GM12878 (cell line): ENCODE data around the gene NLRP14. TPM values are rescaled to one million over a fixed set of nuclear protein-coding genes. Genes with fewer than 3 reads are reported as not detected.

Experiments
- ATAC-seq: fragments of 200-7000 bp; cut with Tn5 transposase; 3 replicates; pipeline ENCODE4 v1.9.1; 2020; ENCODE audit warnings: mild to moderate bottlenecking, moderate library complexity
- BruUV-seq: library from RNA; stranded (reverse); fragments of 400-500 nt; replicated peaks from 2 replicates; lab custom pipeline; 2021; lab: Mats Ljungman, UMichigan
- CTCF ChIA-PET: fragments of 300-600 bp; sonication (Branson Sonifier 250); formaldehyde crosslinking; extraction: SDS; loops from one replicate; lab custom pipeline; 2021; ENCODE audit warnings: inconsistent platforms; lab: Yijun Ruan, JAX
- POLR2A ChIA-PET: fragments of 350-600 bp; formaldehyde crosslinking; extraction: SDS; loops from one replicate; lab custom pipeline; 2021; ENCODE audit warnings: inconsistent platforms; lab: Charles Lee
- RAD21 ChIA-PET: fragments of 300-600 bp; sonication (Branson Sonifier 250); formaldehyde crosslinking; loops from one replicate; lab custom pipeline; 2023; ENCODE audit warnings: antibody characterized with exemption; ENCODE audit not compliant: unreplicated experiment; lab: Charles Lee
- SMC1A ChIA-PET: fragments of 300-600 bp; sonication (Branson Sonifier 250); formaldehyde crosslinking; loops from one replicate; lab custom pipeline; 2023; ENCODE audit not compliant: unreplicated experiment, uncharacterized antibody; lab: Charles Lee
- DNase-seq: peaks from one replicate; pipeline ENCODE4 v3.0.0-alpha.2; 2011; ENCODE audit warnings: low read depth, low spot score
- FAIRE-seq: peaks from 3 replicates; lab custom pipeline; 2011; peaks lifted over from hg19 to GRCh38; lab: Jason Lieb, UNC
- H2AFZ ChIP-seq: 2 replicates; pipeline ENCODE4 v1.6.0; 2011; ENCODE audit warnings: low read depth, low read length, control low read depth; ENCODE audit not compliant: control insufficient read depth
- H3K27ac ChIP-seq: 2 replicates; pipeline ENCODE4 v1.5.1; 2011; ENCODE audit warnings: control low read depth; ENCODE audit not compliant: control insufficient read depth, insufficient read depth
- H3K27me3 ChIP-seq, 2 experiments: replicated peaks in 1 of 2; 2 replicates each; pipeline versions ENCODE4 v1.6.0 to v1.6.1; 2011; ENCODE audit warnings: low read length in 1 of 2; ENCODE audit not compliant: control insufficient read depth in 2 of 2, insufficient read depth in 2 of 2
- H3K36me3 ChIP-seq, 2 experiments: 2 replicates each; pipeline ENCODE4 v1.5.1; 2011; ENCODE audit warnings: low read length in 1 of 2; ENCODE audit not compliant: control insufficient read depth in 2 of 2, insufficient read depth in 2 of 2
- H3K4me1 ChIP-seq: 2 replicates; pipeline ENCODE4 v1.6.1; 2011; ENCODE audit warnings: mild to moderate bottlenecking, low read length, moderate library complexity, mixed read lengths; ENCODE audit not compliant: control insufficient read depth, insufficient read depth
- H3K4me2 ChIP-seq: 2 replicates; pipeline ENCODE4 v1.6.0; 2011; ENCODE audit warnings: control low read depth; ENCODE audit not compliant: control insufficient read depth, insufficient read depth
- H3K4me3 ChIP-seq: fragments of 200-600 bp; sonication (generic); 2 replicates; pipeline ENCODE4 v1.5.1; 2016
- H3K79me2 ChIP-seq: 2 replicates; pipeline ENCODE4 v1.6.0; 2011; ENCODE audit warnings: low read length; ENCODE audit not compliant: control insufficient read depth, insufficient read depth
- H3K9ac ChIP-seq: 2 replicates; pipeline ENCODE4 v1.8.0; 2011; ENCODE audit warnings: low read length, control low read depth, mixed read lengths; ENCODE audit not compliant: control insufficient read depth, insufficient read depth
- H3K9me3 ChIP-seq: replicated peaks from 3 replicates; pipeline ENCODE4 v1.5.1; 2011; ENCODE audit warnings: mild to moderate bottlenecking, low read length; ENCODE audit not compliant: control insufficient read depth, insufficient read depth
- H4K20me1 ChIP-seq: 2 replicates; pipeline ENCODE4 v1.6.0; 2011; ENCODE audit not compliant: control insufficient read depth, insufficient read depth
- HDAC6 ChIP-seq: fragments of 200-600 bp; sonication (generic); IDR thresholded peaks from one replicate; pipeline ENCODE4 v1.8.0; 2017; ENCODE audit warnings: antibody characterized with exemption; ENCODE audit not compliant: unreplicated experiment
- LARP7 ChIP-seq: fragments of 450-650 bp; IDR thresholded peaks from 2 replicates; pipeline ENCODE4 v1.6.1; 2017; ENCODE audit warnings: mild to moderate bottlenecking
- MTA2 ChIP-seq: fragments of 450-650 bp; IDR thresholded peaks from 2 replicates; pipeline ENCODE4 v1.6.1; 2016; ENCODE audit warnings: low read depth, mild to moderate bottlenecking, moderate library complexity
- MTA3 ChIP-seq: IDR thresholded peaks from 2 replicates; pipeline ENCODE4 v1.6.1; 2012; ENCODE audit warnings: low read length, inconsistent platforms, borderline replicate concordance
- MYB ChIP-seq: fragments of 150-350 bp; IDR thresholded peaks from 2 replicates; pipeline ENCODE4 v1.6.1; 2014; ENCODE audit warnings: mild to moderate bottlenecking, low read depth, low read length, borderline replicate concordance
- MYC ChIP-seq: IDR thresholded peaks from 2 replicates; pipeline ENCODE4 v1.6.1; 2011; ENCODE audit warnings: mild to moderate bottlenecking, low read length, moderate library complexity, inconsistent platforms; ENCODE audit not compliant: insufficient read depth, insufficient replicate concordance, insufficient read length, severe bottlenecking
- PML ChIP-seq: IDR thresholded peaks from 2 replicates; pipeline ENCODE4 v1.6.1; 2012; ENCODE audit warnings: low read length, inconsistent platforms
- POLR2AphosphoS5 ChIP-seq: IDR thresholded peaks from 2 replicates; pipeline ENCODE4 v1.6.1; 2011; ENCODE audit warnings: mild to moderate bottlenecking, low read length, inconsistent platforms
- SP1 ChIP-seq: IDR thresholded peaks from one replicate; pipeline ENCODE4 v1.6.1; 2011; ENCODE audit warnings: low read depth, low read length
- ZNF217 ChIP-seq: fragments of 450-650 bp; IDR thresholded peaks from 2 replicates; pipeline ENCODE4 v1.6.1; 2017; ENCODE audit warnings: antibody characterized with exemption, mild to moderate bottlenecking
- WGBS: methylation state at CpG from one replicate; pipeline ENCODE4 v1.1.6; 2016; ENCODE audit warnings: low lambda C conversion rate; ENCODE audit not compliant: insufficient replicate concordance, insufficient coverage; ENCODE audit errors: missing lambda C conversion rate; 5-methylcytosine and 5-hydroxymethylcytosine counted together
- in situ Hi-C: fragments of 300-500 bp; cut with MboI; formaldehyde crosslinking; loops from 9 replicates; pipeline ENCODE4 v1.14.3; 2018; ENCODE audit warnings: mixed read lengths
- intact Hi-C: fragments of 100-400 bp; cut with micrococcal nuclease; formaldehyde crosslinking; loops from one replicate; pipeline ENCODE4 v1.14.2; 2022; ENCODE audit not compliant: unreplicated experiment
- polyA plus RNA-seq, 11 experiments: library from polyadenylated mRNA; depleted of rRNA in 4 of 11; unstranded in 6 of 11; stranded (reverse) in 5 of 11; fragments of >200 nt; fragmentation: Nextera tagmentation in 4 of 11; fragmentation: Illumina TruSeq in 1 of 11; extraction: Ambion mirVana in 4 of 11; extraction: Trizol in 1 of 11; gene quantifications; 1 replicate in 1 of 11; 2 replicates in 10 of 11; pipeline versions ENCODE4 v1.2.1 to v1.2.3, GENCODE V29; 2011 to 2016; ENCODE audit warnings: inconsistent platforms in 2 of 11, missing spikeins in 2 of 11, low read depth in 1 of 11
- total RNA-seq, 4 experiments: library from RNA; depleted of rRNA in 3 of 4; stranded (reverse); fragments of >200 nt in 3 of 4; fragmentation: Illumina TruSeq in 1 of 4; extraction: Trizol in 1 of 4; gene quantifications; 2 replicates each; pipeline versions ENCODE4 v1.2.1 to v1.2.3, GENCODE V29; 2013 to 2021
- TF ChIP-seq, protein P1 (sequence below): fragments of 450-650 bp; IDR thresholded peaks from 2 replicates; pipeline ENCODE4 v1.6.1; 2017; ENCODE audit warnings: low read depth, mild to moderate bottlenecking, moderate library complexity
- TF ChIP-seq, protein P2 (sequence below): fragments of 450-650 bp; formaldehyde crosslinking; IDR thresholded peaks from 2 replicates; pipeline ENCODE4 v1.5.0; 2022; ENCODE audit warnings: mild to moderate bottlenecking, missing genetic modification characterization

Gene NLRP14
- total and polyA plus RNA-seq, 10 of the 15 experiments (the other 5 are each of a cell fraction or from before 2014, with no cell fraction given) = 0.02 to 0.12 (median 0.04) TPM; not detected in 3

DNA sequence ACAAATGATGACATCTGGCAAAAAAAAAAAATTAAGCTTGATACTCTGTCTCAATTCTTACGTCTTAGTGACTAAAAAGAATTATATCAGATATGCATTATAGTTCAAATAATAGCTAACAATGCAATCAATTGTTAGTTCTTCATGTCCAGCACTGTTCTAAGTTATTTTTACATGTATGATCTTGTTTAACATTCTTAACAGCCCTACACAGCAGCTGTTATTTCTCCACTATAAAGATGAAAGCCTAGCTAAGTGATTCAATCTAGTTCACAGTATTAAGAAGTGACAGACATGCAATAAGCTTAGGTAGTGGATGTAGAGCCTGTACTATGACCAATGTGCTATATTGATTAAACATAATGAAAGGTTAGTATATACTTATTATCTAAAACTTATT, 4.3 kb upstream of the NLRP14 start:
- ChIA-PET RAD21 (no interaction called here), POLR2A (no interaction called here), SMC1A (no interaction called here)
- no peak for FAIRE-seq
- Histone ChIP-seq H4K20me1 (no peaks in the 10 kb centered on the region), H3K27me3 (peaks cover 0 to 1% of the 10 kb centered on the region in 2 experiments; a peak in 2 of 4 replicates), H3K36me3 (no peaks in the 10 kb centered on the region), H3K4me2 (no peak overlapping the region), H3K9me3 (no peaks in the 10 kb centered on the region), H2AFZ (no peak overlapping the region), H3K9ac (no peak overlapping the region), H3K4me1 (no peaks in the 10 kb centered on the region), H3K4me3 (no peak overlapping the region), H3K27ac (no peak overlapping the region), H3K79me2 (no peaks in the 10 kb centered on the region)
- DNase-seq = no peak
- ATAC-seq = no peak
- 42% methylated on average over 1 of the region's 1 CpG for WGBS
- in situ Hi-C loops = no loop called here
- intact Hi-C loops = no loop called here
- no TSS peak for BruUV-seq
- TF ChIP-seq, protein P1, sequence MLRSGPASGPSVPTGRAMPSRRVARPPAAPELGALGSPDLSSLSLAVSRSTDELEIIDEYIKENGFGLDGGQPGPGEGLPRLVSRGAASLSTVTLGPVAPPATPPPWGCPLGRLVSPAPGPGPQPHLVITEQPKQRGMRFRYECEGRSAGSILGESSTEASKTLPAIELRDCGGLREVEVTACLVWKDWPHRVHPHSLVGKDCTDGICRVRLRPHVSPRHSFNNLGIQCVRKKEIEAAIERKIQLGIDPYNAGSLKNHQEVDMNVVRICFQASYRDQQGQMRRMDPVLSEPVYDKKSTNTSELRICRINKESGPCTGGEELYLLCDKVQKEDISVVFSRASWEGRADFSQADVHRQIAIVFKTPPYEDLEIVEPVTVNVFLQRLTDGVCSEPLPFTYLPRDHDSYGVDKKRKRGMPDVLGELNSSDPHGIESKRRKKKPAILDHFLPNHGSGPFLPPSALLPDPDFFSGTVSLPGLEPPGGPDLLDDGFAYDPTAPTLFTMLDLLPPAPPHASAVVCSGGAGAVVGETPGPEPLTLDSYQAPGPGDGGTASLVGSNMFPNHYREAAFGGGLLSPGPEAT = no peak
- TF ChIP-seq MTA2 (no peak), ZNF217 (no peak), SP1 (no peak), LARP7 (no peak), PML (no peak), MYB (no peak), MYC (no peak), POLR2AphosphoS5 (no peak), HDAC6 (no peak), MTA3 (no peak)
- TF ChIP-seq, protein P2, sequence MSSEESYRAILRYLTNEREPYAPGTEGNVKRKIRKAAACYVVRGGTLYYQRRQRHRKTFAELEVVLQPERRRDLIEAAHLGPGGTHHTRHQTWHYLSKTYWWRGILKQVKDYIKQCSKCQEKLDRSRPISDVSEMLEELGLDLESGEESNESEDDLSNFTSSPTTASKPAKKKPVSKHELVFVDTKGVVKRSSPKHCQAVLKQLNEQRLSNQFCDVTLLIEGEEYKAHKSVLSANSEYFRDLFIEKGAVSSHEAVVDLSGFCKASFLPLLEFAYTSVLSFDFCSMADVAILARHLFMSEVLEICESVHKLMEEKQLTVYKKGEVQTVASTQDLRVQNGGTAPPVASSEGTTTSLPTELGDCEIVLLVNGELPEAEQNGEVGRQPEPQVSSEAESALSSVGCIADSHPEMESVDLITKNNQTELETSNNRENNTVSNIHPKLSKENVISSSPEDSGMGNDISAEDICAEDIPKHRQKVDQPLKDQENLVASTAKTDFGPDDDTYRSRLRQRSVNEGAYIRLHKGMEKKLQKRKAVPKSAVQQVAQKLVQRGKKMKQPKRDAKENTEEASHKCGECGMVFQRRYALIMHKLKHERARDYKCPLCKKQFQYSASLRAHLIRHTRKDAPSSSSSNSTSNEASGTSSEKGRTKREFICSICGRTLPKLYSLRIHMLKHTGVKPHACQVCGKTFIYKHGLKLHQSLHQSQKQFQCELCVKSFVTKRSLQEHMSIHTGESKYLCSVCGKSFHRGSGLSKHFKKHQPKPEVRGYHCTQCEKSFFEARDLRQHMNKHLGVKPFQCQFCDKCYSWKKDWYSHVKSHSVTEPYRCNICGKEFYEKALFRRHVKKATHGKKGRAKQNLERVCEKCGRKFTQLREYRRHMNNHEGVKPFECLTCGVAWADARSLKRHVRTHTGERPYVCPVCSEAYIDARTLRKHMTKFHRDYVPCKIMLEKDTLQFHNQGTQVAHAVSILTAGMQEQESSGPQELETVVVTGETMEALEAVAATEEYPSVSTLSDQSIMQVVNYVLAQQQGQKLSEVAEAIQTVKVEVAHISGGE (CRISPR knock-in tag) = no peak
- TF ChIP-seq, all 136 proteins: peak for 0
- CTCF ChIA-PET = no interaction called here
